Activated CD8-positive, alpha-beta memory T cell treated with anti-CD3 and anti-CD28 coated beads for 24 hours (primary cell): ENCODE data around the gene GRHPR.
"Not testable (repeated sequence)": the region's sequence is repeated elsewhere in the genome, so short reads cannot be mapped to it uniquely, and the experiment has no call there.

Experiments used
- DNase-seq: peaks from one replicate; pipeline ENCODE4 v3.0.0-alpha.2; 2020

The GRHPR gene

DNA sequence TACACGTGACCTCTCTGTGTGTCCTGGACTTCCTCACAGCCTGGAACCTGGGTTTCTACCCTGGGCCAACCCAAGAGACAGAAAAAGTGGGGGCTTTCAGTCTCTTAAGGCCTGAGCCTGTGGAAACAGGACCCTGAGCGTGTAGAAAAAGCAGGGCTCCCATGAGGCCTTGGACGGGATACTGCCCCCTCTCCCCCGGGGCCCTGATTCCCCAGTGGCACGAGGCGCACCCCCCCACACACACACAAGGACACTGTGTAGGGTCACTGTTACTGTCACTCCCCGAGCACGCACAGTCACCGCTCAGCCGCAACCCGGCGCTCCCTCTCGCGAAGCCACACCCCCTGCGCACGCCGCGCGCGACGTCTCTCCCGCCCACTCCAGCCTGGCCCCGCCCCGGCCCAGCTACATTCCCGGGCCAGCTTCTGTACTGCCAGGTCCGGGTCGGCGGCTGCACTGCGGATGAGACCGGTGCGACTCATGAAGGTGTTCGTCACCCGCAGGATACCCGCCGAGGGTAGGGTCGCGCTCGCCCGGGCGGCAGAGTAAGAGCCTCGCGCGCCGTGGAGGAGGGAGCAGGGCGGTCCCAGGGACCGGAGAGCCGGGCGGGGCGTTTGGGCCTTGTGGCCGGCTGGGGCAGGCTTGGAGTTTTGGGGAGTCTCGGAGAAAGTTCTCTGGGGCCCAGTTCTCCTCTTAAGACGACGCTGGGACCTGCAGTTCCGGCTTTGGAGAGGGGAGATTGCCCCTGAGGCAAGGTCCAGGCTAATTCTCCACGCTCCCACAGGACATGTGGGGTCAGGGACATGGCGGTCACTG, at the start of gene GRHPR:
TSS of gene GRHPR (plus strand) at position 408 of the 816 bp plus-strand sequence. CDS start at position 463, 55 bp downstream.
- peak; percentile 97 for DNase-seq

GRCh38 chr9:37372839-37373238, 49.7 kb upstream of the GRHPR start:
- DNase-seq, result no peak

DNA sequence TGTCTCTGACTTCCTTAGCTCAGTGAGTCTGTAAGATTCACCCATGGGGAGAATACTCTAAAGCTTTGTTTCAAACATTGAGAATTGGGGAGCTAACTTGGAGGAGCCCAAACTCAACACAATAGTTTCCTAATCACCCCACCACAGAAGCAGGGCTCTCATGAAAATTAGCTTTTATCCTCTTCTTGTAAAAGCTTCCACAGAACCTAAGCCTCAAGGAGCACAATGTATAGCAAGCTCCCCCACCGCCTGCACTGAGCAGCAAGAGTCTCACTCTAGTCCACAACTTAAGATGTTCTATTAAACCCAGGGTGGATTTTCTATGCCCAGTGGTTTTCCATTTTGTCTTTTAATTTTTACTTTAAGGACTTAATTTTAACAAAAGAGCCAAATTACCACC, 48.9 kb upstream of the GRHPR start:
- DNase-seq, result no peak

- DNase-seq, result no peak
Observed at GRCh38 chr9:37374892-37375291, 47.6 kb upstream of the GRHPR start.

DNA sequence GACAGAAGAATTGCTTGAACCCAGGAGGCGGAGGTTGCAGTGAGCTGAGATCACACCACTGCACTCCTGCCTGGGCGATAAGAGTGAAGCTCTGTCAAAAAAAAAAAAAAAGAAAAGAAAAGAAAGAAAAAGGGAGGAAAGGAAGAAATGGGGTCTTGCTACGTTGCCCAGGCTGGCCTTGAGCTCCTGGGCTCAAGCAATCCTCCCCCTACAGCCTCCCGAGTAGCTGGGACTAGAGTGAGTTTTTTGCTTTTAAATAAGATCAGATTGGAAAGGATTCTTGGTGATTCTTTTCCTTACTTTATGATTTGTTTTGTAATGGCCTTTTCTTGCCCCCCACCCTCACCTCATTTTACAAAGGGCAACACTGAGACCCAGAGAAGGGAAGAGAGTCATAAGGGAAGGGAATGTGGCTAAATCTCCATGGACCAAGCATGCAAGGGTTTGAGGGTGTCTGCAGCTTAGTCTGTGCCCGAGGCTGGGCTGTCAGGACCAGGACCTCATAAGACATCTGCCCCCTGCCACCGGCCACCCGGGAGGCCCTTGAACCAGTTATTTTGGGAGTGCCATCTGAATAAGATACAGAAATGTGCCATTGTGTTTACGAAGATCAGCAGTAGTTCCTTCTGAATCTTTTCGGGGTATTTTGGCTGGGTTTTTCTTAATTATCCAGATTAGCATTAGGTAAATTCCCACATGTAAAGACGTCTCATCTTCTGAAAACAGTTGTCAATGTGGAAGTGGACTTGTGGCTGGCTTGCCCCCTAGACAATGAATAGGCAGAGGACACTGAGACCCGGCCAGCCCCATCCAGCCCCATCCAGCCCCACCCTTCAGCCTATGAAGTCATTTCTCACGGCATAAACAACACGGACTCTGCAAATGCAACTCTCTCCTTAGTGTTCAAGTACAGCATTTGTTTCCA, 44.5 kb upstream of the GRHPR start:
- no peak for DNase-seq

- no peak for DNase-seq
Observed at GRCh38 chr9:37378613-37379004, 43.9 kb upstream of the GRHPR start.

DNA sequence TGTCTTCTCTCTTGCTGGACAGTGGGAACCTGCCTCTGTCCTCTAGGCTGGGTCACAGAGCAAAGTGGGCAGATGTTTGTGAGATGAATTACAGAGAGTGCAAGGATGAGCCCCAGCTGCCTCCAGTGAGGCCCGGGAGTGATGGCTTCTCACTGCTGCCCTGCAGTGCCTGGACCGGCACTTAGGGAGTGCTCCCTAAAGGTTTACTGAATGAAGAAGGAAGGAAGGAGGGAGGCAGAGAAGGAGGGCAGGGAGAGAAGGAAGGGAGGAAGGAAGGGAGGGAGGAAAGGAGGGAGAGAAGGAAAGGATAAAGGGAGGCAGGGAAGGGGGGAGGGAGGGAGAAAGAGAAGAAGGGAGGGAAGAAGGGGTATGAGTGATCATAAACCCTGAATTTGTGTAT, 42.7 kb upstream of the GRHPR start:
- DNase-seq, result no peak

DNA sequence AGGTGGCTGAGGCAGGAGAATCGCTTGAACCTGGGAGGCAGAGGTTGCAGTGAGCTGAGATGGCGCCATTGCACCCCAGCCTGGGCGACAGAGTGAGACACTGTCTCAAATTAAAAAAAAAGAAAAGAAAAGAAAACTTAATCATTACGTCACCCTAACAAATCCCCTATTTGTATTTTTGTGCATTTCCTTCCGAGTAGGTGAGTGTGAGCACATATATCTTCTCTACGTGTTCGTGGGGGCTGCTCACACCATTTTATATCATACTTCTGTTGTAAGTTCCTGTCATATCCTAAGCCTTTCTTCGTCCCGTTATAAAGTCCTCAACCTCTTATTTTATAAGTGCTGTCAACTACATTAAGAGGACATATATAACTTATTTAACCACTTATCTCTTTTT, 41.9 kb upstream of the GRHPR start:
- no peak for DNase-seq

GRCh38 chr9:37381094-37381741, 41.3 kb upstream of the GRHPR start:
- DNase-seq, result no peak

GRCh38 chr9:37382161-37382981, 40.1 kb upstream of the GRHPR start:
- DNase-seq, result no peak

DNA sequence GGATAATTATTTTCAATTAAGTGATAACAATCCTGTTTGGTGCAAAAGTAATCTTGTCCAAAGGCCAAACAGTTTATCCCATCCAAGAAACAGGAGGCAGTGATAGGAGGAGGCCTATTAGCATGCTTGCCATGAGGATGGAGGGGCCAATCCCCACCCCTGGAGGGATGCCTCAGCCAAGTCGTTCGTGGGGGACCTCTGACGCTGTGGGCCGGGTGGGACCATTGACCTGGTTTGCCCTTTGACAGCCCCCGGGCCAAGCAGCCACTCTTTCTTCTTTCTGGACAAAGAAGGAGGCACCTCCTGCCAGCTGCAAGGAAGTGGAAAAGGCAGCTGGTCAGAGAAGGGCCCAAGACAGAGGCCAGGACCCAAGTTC, 39.5 kb upstream of the GRHPR start:
- DNase-seq, result no peak

DNA sequence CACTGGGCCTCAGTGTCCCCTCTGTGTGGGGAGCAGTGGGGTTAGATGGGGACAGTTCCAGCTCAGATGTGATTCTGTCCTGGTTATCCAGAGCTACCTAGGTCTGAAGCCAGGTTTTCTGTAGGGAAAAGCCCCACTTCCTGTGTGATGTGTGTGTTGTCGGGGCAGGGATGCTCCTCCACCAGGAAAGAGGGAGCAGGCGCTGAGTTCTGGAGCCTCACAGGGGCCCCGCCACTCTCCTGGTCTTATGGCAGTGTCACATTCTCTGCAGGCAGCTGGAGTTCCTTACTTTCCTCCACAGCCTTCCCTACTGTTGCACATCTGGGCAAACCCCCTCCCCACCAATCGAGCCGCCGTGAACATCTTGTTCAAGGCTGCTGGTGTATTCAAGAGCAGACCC, 39.1 kb upstream of the GRHPR start:
- DNase-seq, result no peak

DNA sequence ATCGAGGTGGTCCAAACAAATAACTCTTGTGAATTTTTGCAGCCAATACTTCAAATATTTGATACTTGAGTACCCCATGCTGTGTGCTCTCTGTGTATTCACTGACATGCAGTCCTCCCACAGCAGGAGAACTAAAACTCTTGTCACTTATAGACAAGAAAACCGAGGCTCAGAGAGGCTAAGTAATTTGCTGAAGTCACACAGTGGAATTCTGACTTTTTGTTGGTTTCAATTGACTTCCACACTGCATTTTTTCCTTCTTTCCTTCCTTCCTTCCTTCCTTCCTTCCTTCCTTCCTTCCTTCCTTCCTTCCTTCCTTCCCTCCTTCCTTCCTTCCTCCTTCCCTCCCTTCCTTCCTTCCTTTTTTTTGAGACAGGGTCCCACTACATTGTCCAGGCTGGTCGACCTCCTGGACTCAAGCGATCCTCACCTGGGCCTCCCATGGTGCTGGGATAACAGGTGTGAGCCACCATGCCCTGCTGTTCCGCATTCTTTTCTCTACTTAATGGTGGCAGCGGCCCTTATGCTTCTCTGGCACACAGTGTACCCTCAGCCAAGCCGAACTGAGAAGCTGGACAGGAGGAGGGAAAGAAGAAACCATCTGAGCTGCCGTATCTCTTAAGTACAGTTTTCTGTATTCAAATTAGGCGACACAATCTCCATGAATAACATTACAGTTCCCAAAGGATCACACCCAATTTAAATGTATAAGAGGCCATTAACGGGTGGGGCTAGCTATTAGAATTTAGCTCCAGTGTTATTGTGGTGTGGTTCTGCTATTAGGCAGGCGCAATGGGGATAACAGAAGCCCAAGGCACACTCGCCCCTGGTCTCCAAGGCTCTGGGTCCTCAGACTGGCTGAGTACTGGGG, 38.4 kb upstream of the GRHPR start:
- no peak for DNase-seq

DNA sequence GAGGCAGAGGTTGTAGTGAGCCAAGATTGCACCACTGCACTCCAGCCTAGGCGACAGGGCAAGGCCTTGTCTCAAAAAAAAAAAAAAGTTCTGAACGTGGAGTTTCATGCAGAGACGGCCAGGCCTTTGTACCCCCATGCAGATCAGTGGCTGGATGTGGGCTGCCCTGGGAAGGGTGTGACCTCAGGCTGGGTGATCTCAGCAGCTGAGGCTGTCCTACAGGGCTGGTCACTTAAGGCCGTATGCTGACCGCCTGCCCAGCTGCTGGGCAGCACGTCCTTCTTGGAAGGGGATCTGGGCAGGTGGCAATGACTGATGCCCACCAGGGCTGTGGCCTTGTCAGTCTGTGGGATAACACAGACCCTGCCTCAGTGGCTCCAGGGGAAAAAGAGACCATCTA, 37.2 kb upstream of the GRHPR start:
- DNase-seq, result no peak

GRCh38 chr9:37386988-37387387, 35.5 kb upstream of the GRHPR start:
- no peak for DNase-seq

- DNase-seq, result no peak
Observed at GRCh38 chr9:37390759-37391158, 31.7 kb upstream of the GRHPR start.

- DNase-seq, result no peak
Observed at GRCh38 chr9:37392272-37392671, 30.2 kb upstream of the GRHPR start.

GRCh38 chr9:37395229-37395628, 27.3 kb upstream of the GRHPR start:
- no peak for DNase-seq

- no peak for DNase-seq
Observed at GRCh38 chr9:37395663-37396062, 26.8 kb upstream of the GRHPR start.

DNA sequence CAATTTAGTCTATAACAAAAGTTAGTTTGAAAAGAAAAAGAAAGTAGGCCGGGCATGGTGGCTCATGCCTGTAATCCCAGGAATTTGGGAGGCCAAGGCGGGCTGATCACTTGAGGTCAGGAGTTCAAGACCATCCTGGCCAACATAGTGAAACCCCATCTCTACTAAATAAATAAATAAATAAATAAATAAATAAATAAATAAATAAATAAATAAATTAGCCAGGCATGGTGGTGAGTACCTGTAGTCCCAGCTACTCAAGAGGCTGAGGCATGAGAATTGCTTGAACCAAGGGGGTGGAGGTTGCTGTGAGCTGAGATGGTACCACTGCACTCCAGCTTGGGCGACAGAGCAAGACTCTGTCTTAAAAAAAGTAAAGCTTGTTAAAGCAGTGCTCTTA, 24.5 kb upstream of the GRHPR start:
- not testable (repeated sequence) for DNase-seq

DNA sequence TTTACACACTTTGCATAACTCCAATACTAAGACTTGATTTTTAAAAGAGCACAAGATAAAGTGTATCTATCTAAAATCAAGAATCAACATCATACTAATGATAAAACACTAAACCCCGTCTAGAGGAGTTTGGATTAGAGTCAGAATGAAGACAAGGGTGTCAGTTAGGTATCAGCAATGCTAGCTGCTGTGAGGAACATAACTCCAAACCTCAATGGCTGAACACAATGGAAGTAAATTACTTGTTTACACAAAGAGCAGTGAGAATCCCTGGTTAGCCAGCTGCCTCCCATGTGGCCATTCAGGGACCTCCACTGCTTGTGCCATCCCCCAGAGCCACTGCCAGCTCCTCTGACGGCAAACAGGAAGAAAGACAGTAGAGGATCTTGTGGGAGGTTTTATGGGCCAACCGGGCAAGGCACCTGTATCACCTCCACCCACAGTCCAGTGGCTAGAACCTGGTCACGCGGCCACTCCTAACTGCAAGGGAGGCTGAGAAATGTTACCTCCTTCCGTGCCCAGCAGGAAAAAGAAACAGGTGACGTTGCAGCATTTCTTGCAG, 24.0 kb upstream of the GRHPR start:
- no peak for DNase-seq
